SU-DHL-6 (cell line): ENCODE measurements around the gene SEZ6L.

Source experiments
- H2AFZ ChIP-seq: fragments of 200-600 bp; sonication (generic); 2 replicates; pipeline ENCODE4 v1.6.1; 2014; ENCODE audit warnings: low read depth, mild to moderate bottlenecking, moderate library complexity, mixed read lengths, antibody characterized with exemption, low read length; ENCODE audit not compliant: severe bottlenecking
- H3F3A ChIP-seq: fragments of 200-600 bp; shearing (Covaris generic); 2 replicates; pipeline ENCODE4 v1.6.0; 2016; ENCODE audit warnings: antibody characterized with exemption, mild to moderate bottlenecking; ENCODE audit not compliant: insufficient read depth
- H3K27ac ChIP-seq: fragments of 200-600 bp; sonication (generic); 2 replicates; pipeline ENCODE4 v1.5.1; 2016; ENCODE audit warnings: low read depth, mild to moderate bottlenecking, low read length, moderate library complexity, mixed read lengths
- H3K27me3 ChIP-seq: fragments of 200-600 bp; sonication (generic), shearing (Covaris generic); 2 replicates; pipeline ENCODE4 v1.6.0; 2014; ENCODE audit warnings: mild to moderate bottlenecking, low read length
- H3K36me3 ChIP-seq: fragments of 200-600 bp; sonication (generic); 2 replicates; pipeline ENCODE4 v1.6.1; 2014; ENCODE audit warnings: mild to moderate bottlenecking, low read length, mixed read lengths
- H3K4me2 ChIP-seq: fragments of 300-600, 200-600 bp; shearing (Covaris generic), sonication (generic); 2 replicates; pipeline ENCODE4 v1.6.0; 2014; ENCODE audit warnings: low read length, low read depth, mild to moderate bottlenecking; ENCODE audit not compliant: poor library complexity, severe bottlenecking
- H3K4me3 ChIP-seq: fragments of 200-600 bp; sonication (generic); 2 replicates; pipeline ENCODE4 v1.5.1; 2014; ENCODE audit warnings: antibody characterized with exemption, low read length, mild to moderate bottlenecking, mixed read lengths; ENCODE audit not compliant: insufficient read depth, poor library complexity, severe bottlenecking
- H3K79me2 ChIP-seq: fragments of 200-600 bp; sonication (generic); 2 replicates; pipeline ENCODE4 v1.6.1; 2014; ENCODE audit warnings: mild to moderate bottlenecking, low read length, moderate library complexity; ENCODE audit not compliant: insufficient read depth
- H3K9ac ChIP-seq: fragments of 200-600 bp; sonication (generic); 2 replicates; pipeline ENCODE4 v1.7.0; 2014; ENCODE audit warnings: mild to moderate bottlenecking, low read length
- H3K9me2 ChIP-seq: fragments of 200-600 bp; sonication (generic); replicated peaks from 2 replicates; pipeline ENCODE4 v1.6.1; 2014; ENCODE audit warnings: low read length; ENCODE audit not compliant: insufficient read depth
- H3K9me3 ChIP-seq: fragments of 200-600 bp; sonication (generic); 2 replicates; pipeline ENCODE4 v1.6.1; 2014; ENCODE audit warnings: low read length, mixed read lengths; ENCODE audit not compliant: insufficient read depth
- H4K20me1 ChIP-seq: fragments of 200-600 bp; sonication (generic); 2 replicates; pipeline ENCODE4 v1.6.1; 2014; ENCODE audit warnings: low read depth, mild to moderate bottlenecking, antibody characterized with exemption, low read length, moderate library complexity, mixed read lengths
- CTCF ChIP-seq: fragments of 200-600 bp; sonication (generic); IDR thresholded peaks from one replicate; pipeline ENCODE4 v1.5.1; 2017; ENCODE audit warnings: antibody characterized with exemption, mild to moderate bottlenecking, low read length, moderate library complexity; ENCODE audit not compliant: insufficient read depth, poor library complexity, severe bottlenecking
- EZH2phosphoT487 ChIP-seq: fragments of 200-600 bp; sonication (generic), shearing (Covaris generic); conservative IDR thresholded peaks from 2 replicates; pipeline ENCODE4 v1.6.1; 2018; ENCODE audit warnings: mild to moderate bottlenecking, antibody characterized with exemption, low read length, moderate library complexity, mixed read lengths

Gene SEZ6L

GRCh38 chr22:26303475-26303874 lies 134.2 kb downstream of the SEZ6L start:
- Histone ChIP-seq H3K36me3 (no peaks in the 10 kb centered on the region), H3K27me3 (no peaks in the 10 kb centered on the region), H3K27ac (no peak overlapping the region), H3K9me3 (no peaks in the 10 kb centered on the region), H3K9ac (no peak overlapping the region), H3K4me2 (no peak overlapping the region), H3K4me3 (no peak overlapping the region), H3K79me2 (no peaks in the 10 kb centered on the region), H2AFZ (no peak overlapping the region), H3K9me2 (no peaks in the 10 kb centered on the region), H4K20me1 (no peaks in the 10 kb centered on the region), H3F3A (no peaks in the 10 kb centered on the region)
- no peak for TF ChIP-seq EZH2phosphoT487
- TF ChIP-seq CTCF, result no peak

GRCh38 chr22:26304730-26305129 lies 135.5 kb downstream of the SEZ6L start:
- H3K9me3 ChIP-seq, result no peaks in the 10 kb centered on the region
- TF ChIP-seq CTCF (no peak), EZH2phosphoT487 (no peak)

GRCh38 chr22:26308467-26308866 lies 139.2 kb downstream of the SEZ6L start:
- Histone ChIP-seq H3K9ac (no peak overlapping the region), H3K4me2 (no peak overlapping the region), H2AFZ (no peak overlapping the region), H3K9me3 (no peaks in the 10 kb centered on the region), H3K4me3 (no peak overlapping the region), H3F3A (no peaks in the 10 kb centered on the region), H4K20me1 (no peaks in the 10 kb centered on the region), H3K27me3 (no peaks in the 10 kb centered on the region), H3K79me2 (no peaks in the 10 kb centered on the region), H3K36me3 (no peaks in the 10 kb centered on the region), H3K9me2 (no peaks in the 10 kb centered on the region), H3K27ac (no peak overlapping the region)
- TF ChIP-seq EZH2phosphoT487, result no peak
- no peak for TF ChIP-seq CTCF

More at GRCh38 chr22:26304730-26305129, 135.5 kb downstream of the SEZ6L start:
- H2AFZ ChIP-seq, result no peak overlapping the region
- no peak overlapping the region for H3K9ac ChIP-seq
- H3K9me2 ChIP-seq, result no peaks in the 10 kb centered on the region
- no peaks in the 10 kb centered on the region for H3F3A ChIP-seq
- no peaks in the 10 kb centered on the region for H4K20me1 ChIP-seq
- H3K36me3 ChIP-seq, result no peaks in the 10 kb centered on the region
- no peak overlapping the region for H3K4me3 ChIP-seq
- H3K79me2 ChIP-seq, result no peaks in the 10 kb centered on the region
- no peak overlapping the region for H3K27ac ChIP-seq
- H3K27me3 ChIP-seq, result no peaks in the 10 kb centered on the region
- no peak overlapping the region for H3K4me2 ChIP-seq
